ENCODE data around the gene CHST11.

The CHST11 gene

GRCh38 chr12:104634044-104634443 lies 177.3 kb downstream of the CHST11 start:
- TF ChIP-seq CTCF (IDR thresholded peaks at IDR 0.05; ENCODE audit: low read depth, low read length, poor library complexity, severe bottlenecking) (no peak), EZH2phosphoT487 (IDR thresholded peaks at IDR 0.05; ENCODE audit: borderline replicate concordance, low read length) (no peak)
- Histone ChIP-seq H3K27me3 (ENCODE audit: control insufficient read depth, low read length) (no peaks in the 10 kb centered on the region), H3K36me3 (ENCODE audit: control insufficient read depth, low read length) (no peaks in the 10 kb centered on the region), H3K27ac (ENCODE audit: low read depth, low read length) (no peak overlapping the region), H3K4me3 (ENCODE audit: low read length) (no peak overlapping the region), H3K9me2 (replicated peaks; ENCODE audit: control insufficient read depth, low read length) (no peaks in the 10 kb centered on the region), H3K79me2 (ENCODE audit: control insufficient read depth, low read length) (no peaks in the 10 kb centered on the region), H3K9me3 (ENCODE audit: control insufficient read depth, insufficient read depth, low read length) (no peaks in the 10 kb centered on the region), H3K4me1 (ENCODE audit: control insufficient read depth, low read length) (no peaks in the 10 kb centered on the region), H3K4me2 (ENCODE audit: low read length) (no peak overlapping the region), H3F3A (ENCODE audit: control insufficient read depth, insufficient read depth) (no peaks in the 10 kb centered on the region), H4K20me1 (ENCODE audit: control insufficient read depth, insufficient read depth, low read depth, low read length) (no peaks in the 10 kb centered on the region)

GRCh38 chr12:104634852-104635251 lies 178.1 kb downstream of the CHST11 start:
- H3K9me2 ChIP-seq (replicated peaks; ENCODE audit: control insufficient read depth, low read length), result no peaks in the 10 kb centered on the region
- no peak overlapping the region for H3K4me3 ChIP-seq (ENCODE audit: low read length)
- no peaks in the 10 kb centered on the region for H3F3A ChIP-seq (ENCODE audit: control insufficient read depth, insufficient read depth)
- H3K36me3 ChIP-seq (ENCODE audit: control insufficient read depth, low read length), result no peaks in the 10 kb centered on the region
- H3K4me2 ChIP-seq (ENCODE audit: low read length), result no peak overlapping the region
- H3K27me3 ChIP-seq (ENCODE audit: control insufficient read depth, low read length), result no peaks in the 10 kb centered on the region
- H3K79me2 ChIP-seq (ENCODE audit: control insufficient read depth, low read length), result no peaks in the 10 kb centered on the region
- no peak for TF ChIP-seq EZH2phosphoT487 (IDR thresholded peaks at IDR 0.05; ENCODE audit: borderline replicate concordance, low read length)
- TF ChIP-seq CTCF (IDR thresholded peaks at IDR 0.05; ENCODE audit: low read depth, low read length, poor library complexity, severe bottlenecking), result no peak
- no peak overlapping the region for H3K27ac ChIP-seq (ENCODE audit: low read depth, low read length)
- no peaks in the 10 kb centered on the region for H4K20me1 ChIP-seq (ENCODE audit: control insufficient read depth, insufficient read depth, low read depth, low read length)
- H3K9me3 ChIP-seq (ENCODE audit: control insufficient read depth, insufficient read depth, low read length), result no peaks in the 10 kb centered on the region
- H3K4me1 ChIP-seq (ENCODE audit: control insufficient read depth, low read length), result no peaks in the 10 kb centered on the region

- no peaks in the 10 kb centered on the region for H3F3A ChIP-seq (ENCODE audit: control insufficient read depth, insufficient read depth)
- H3K9me2 ChIP-seq (replicated peaks; ENCODE audit: control insufficient read depth, low read length), result no peaks in the 10 kb centered on the region
- no peak overlapping the region for H3K27ac ChIP-seq (ENCODE audit: low read depth, low read length)
- no peaks in the 10 kb centered on the region for H3K4me1 ChIP-seq (ENCODE audit: control insufficient read depth, low read length)
- no peaks in the 10 kb centered on the region for H4K20me1 ChIP-seq (ENCODE audit: control insufficient read depth, insufficient read depth, low read depth, low read length)
- peaks cover 7% of the 10 kb centered on the region; the same call in 1 of the 2 replicates for H3K9me3 ChIP-seq (ENCODE audit: control insufficient read depth, insufficient read depth, low read length)
- H3K36me3 ChIP-seq (ENCODE audit: control insufficient read depth, low read length), result 0 out of 2 replicates have a peak, but pooled peaks cover 3% of the 10 kb centered on the region
- TF ChIP-seq CTCF (IDR thresholded peaks at IDR 0.05; ENCODE audit: low read depth, low read length, poor library complexity, severe bottlenecking) (no peak), EZH2phosphoT487 (IDR thresholded peaks at IDR 0.05; ENCODE audit: borderline replicate concordance, low read length) (no peak)
- H3K79me2 ChIP-seq (ENCODE audit: control insufficient read depth, low read length), result no peaks in the 10 kb centered on the region
- no peak overlapping the region for H3K4me3 ChIP-seq (ENCODE audit: low read length)
- no peaks in the 10 kb centered on the region for H3K27me3 ChIP-seq (ENCODE audit: control insufficient read depth, low read length)
- no peak overlapping the region for H3K4me2 ChIP-seq (ENCODE audit: low read length)
These were observed 179.0 kb downstream of the CHST11 start for GRCh38 chr12:104635607-104636343.

Measured in DOHH2 (cell line).